ENCODE results near the gene ECSCR.
A peak's percentile ranks its signal among the peaks of the same experiment; 100 is the strongest.
"Not testable (repeated sequence)": the region's sequence is repeated elsewhere in the genome, so short reads cannot be mapped to it uniquely, and the experiment has no call there.

ECSCR gene

DNA sequence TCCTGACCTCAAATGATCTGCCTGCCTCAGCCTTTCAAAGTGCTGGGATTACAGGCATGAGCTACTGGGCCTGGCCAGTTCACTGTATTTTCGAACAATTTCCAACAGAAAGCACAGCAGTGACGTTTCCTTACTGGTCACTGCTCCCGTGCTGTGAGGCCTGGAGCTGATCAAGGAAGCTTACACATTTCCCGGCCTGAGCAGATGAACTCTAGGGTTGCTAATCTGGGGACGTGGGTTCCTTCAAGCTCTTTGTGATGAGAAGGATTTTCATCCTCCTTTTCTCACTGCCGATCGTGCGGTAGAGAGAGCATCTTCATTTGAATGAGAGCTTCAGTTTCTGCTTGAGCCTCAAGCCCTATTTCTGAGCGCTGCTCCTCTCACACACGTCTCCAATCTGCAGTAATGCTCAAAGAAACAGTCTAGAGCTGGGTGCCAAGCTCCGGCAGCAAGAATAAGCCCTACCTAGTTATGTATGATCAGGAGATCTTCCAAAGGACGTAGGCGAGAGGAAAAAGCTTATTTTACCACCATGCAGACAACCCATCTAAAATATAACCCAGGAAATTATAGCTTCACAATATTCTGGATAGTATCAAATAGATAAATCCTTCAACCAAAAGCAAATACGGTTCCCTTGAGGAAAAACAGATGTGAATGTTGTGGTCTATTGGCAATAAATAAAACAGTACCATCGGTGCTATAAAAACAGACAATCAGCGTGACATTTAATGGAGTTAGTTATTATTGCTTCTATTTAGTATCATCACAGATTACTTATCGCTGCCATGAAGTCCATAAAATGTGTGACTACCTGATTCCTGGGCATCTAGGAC is 51.3 kb downstream of the ECSCR start:
- Histone ChIP-seq H3K9me3 (ENCODE audit: severe bottlenecking) (no peaks in the 10 kb centered on the region), H3K36me3 (ENCODE audit: low read depth) (no peaks in the 10 kb centered on the region), H3K4me1 (ENCODE audit: insufficient read depth, poor library complexity, severe bottlenecking) (no peaks in the 10 kb centered on the region), H3K4me3 (ENCODE audit: severe bottlenecking) (no peak overlapping the region), H3K27ac (ENCODE audit: poor library complexity, severe bottlenecking) (no peak overlapping the region), H3K27me3 (ENCODE audit: insufficient read depth, poor library complexity, severe bottlenecking) (no peaks in the 10 kb centered on the region)
- no peak for ATAC-seq (ENCODE audit: low read depth)
- DNase-seq (ENCODE audit: low spot score), result peak; percentile 19
- TF ChIP-seq, protein P1, sequence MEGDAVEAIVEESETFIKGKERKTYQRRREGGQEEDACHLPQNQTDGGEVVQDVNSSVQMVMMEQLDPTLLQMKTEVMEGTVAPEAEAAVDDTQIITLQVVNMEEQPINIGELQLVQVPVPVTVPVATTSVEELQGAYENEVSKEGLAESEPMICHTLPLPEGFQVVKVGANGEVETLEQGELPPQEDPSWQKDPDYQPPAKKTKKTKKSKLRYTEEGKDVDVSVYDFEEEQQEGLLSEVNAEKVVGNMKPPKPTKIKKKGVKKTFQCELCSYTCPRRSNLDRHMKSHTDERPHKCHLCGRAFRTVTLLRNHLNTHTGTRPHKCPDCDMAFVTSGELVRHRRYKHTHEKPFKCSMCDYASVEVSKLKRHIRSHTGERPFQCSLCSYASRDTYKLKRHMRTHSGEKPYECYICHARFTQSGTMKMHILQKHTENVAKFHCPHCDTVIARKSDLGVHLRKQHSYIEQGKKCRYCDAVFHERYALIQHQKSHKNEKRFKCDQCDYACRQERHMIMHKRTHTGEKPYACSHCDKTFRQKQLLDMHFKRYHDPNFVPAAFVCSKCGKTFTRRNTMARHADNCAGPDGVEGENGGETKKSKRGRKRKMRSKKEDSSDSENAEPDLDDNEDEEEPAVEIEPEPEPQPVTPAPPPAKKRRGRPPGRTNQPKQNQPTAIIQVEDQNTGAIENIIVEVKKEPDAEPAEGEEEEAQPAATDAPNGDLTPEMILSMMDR (IDR thresholded peaks at IDR 0.05; ENCODE audit: poor library complexity, severe bottlenecking), result no peak

DNA sequence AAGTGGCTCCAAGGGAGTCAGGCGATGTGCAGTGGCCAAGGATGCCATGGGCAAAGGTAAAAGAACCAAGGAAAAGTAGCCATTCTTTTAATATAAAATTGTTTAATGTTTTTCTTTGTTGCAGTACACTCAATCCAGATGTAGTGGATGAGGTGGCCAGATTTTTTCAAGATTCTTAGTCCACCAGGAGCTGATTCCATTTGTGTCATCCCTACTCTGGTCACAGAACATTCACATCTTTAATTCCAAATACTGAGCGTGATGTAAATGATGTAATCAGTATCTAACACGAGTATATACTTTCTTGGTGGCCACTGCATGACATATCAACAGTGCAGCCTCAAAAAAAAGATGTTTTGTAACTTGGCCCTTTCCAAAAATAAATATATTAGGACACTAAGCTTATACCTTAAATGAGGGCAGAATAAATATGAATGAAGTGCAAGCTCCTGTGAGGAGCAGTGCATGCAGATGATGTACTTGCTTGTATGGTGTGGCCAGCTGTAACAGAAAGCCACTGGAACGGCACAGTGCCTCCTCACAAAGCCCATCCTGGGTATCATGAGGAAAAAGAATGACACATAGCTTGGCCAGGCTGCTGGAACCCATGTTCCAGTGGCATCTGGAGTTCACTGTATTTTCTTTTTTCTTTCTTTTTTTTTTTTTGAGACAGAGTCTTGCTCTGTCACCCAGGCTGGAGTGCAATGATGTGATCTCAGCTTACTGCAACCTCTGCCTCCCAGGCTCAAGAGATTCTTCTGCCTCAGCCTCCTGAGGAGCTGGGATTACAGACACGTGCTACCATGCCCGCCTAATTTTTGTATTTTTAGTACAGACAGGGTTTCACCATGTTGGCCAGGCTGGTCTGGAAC is 52.2 kb downstream of the ECSCR start:
- Histone ChIP-seq H3K27ac (ENCODE audit: poor library complexity, severe bottlenecking) (no peak overlapping the region), H3K36me3 (ENCODE audit: low read depth) (no peaks in the 10 kb centered on the region), H3K27me3 (ENCODE audit: insufficient read depth, poor library complexity, severe bottlenecking) (no peaks in the 10 kb centered on the region), H3K4me3 (ENCODE audit: severe bottlenecking) (no peak overlapping the region), H3K4me1 (ENCODE audit: insufficient read depth, poor library complexity, severe bottlenecking) (no peaks in the 10 kb centered on the region), H3K9me3 (ENCODE audit: severe bottlenecking) (no peaks in the 10 kb centered on the region)
- ATAC-seq (ENCODE audit: low read depth) (no peak), DNase-seq (ENCODE audit: low spot score) (peak; percentile 11)
- TF ChIP-seq, protein P1 (IDR thresholded peaks at IDR 0.05; ENCODE audit: poor library complexity, severe bottlenecking), result no peak

DNA sequence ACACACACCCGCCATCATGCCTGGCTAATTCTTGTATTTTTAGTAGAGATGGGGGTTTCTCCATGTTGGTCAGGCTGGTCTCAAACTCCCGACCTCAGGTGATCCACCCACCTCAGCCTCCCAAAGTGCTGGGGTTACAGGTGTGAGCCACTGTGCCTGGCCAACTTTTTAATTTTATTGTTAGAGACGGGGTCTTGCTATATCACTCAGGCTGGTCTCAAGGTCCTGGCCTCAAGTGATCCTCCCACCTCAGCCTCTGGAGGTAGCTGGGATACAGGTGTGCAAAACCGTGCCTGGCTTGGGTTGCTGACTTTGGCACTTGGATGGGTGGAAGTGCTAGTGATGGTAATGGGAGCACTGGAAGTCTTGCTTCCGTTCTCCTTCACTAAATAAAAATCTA is 53.4 kb downstream of the ECSCR start:
- ATAC-seq (ENCODE audit: low read depth); H3K27me3 ChIP-seq (ENCODE audit: insufficient read depth, poor library complexity, severe bottlenecking): not testable (repeated sequence)

DNA sequence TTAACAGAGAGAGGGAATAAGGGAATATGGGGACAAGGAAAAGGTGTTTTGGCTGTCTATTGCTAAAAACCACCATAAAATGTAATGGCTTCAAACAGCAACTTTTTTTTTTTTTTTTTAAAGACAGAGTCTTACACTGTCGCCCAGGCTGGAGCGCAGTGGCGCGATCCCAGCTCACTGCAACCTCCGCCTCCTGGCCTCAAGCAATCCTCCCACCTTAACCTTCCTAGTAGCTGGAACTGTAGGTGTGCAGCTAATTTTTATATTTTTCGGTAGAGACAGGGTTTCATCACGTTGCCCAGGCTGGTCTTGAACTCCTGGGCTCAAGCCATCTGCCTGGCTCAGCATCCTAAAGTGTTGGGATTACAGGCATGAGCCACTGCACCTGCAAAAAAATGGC is 54.4 kb downstream of the ECSCR start:
- Histone ChIP-seq H3K36me3 (ENCODE audit: low read depth) (no peaks in the 10 kb centered on the region), H3K4me1 (ENCODE audit: insufficient read depth, poor library complexity, severe bottlenecking) (peaks cover 7% of the 10 kb centered on the region), H3K27me3 (ENCODE audit: insufficient read depth, poor library complexity, severe bottlenecking) (no peaks in the 10 kb centered on the region), H3K9me3 (ENCODE audit: severe bottlenecking) (no peaks in the 10 kb centered on the region), H3K4me3 (ENCODE audit: severe bottlenecking) (no peak overlapping the region), H3K27ac (ENCODE audit: poor library complexity, severe bottlenecking) (no peak overlapping the region)
- TF ChIP-seq, protein P1 (IDR thresholded peaks at IDR 0.05; ENCODE audit: poor library complexity, severe bottlenecking), result no peak
- no peak for ATAC-seq (ENCODE audit: low read depth)
- peak; percentile 10 for DNase-seq (ENCODE audit: low spot score)

More for the DNA sequence above, 53.4 kb downstream of the ECSCR start:
- H3K4me1 ChIP-seq (ENCODE audit: insufficient read depth, poor library complexity, severe bottlenecking); H3K9me3 ChIP-seq (ENCODE audit: severe bottlenecking); H3K27ac ChIP-seq (ENCODE audit: poor library complexity, severe bottlenecking); H3K36me3 ChIP-seq (ENCODE audit: low read depth); H3K4me3 ChIP-seq (ENCODE audit: severe bottlenecking): not testable (repeated sequence)
- DNase-seq (ENCODE audit: low spot score), result peak; percentile 27

DNA sequence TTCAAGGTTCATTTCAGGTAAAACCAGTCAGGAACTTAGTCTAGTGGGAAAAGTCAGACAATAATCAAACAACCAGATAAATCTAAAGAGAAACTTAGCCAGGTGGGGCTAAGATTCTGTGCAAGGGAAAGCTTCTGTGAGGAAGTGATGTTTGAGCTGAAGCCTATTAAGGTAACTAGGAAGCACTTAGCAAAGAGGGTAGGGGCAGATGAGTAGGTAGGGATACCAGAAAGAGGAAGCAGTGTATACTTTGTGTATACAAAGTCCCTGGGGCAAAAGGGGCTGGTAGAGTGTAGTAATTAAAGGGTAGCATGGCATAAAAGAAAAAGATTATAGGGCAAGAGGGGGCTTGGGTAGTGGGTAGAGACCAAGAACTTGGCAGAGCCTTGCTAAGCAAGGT is 55.0 kb downstream of the ECSCR start:
- Histone ChIP-seq H3K36me3 (ENCODE audit: low read depth) (no peaks in the 10 kb centered on the region), H3K4me3 (ENCODE audit: severe bottlenecking) (no peak overlapping the region), H3K27ac (ENCODE audit: poor library complexity, severe bottlenecking) (no peak overlapping the region), H3K27me3 (ENCODE audit: insufficient read depth, poor library complexity, severe bottlenecking) (no peaks in the 10 kb centered on the region), H3K4me1 (ENCODE audit: insufficient read depth, poor library complexity, severe bottlenecking) (peaks cover 10% of the 10 kb centered on the region), H3K9me3 (ENCODE audit: severe bottlenecking) (no peaks in the 10 kb centered on the region)
- DNase-seq (ENCODE audit: low spot score) (peak; percentile 9), ATAC-seq (ENCODE audit: low read depth) (no peak)
- TF ChIP-seq, protein P1 (IDR thresholded peaks at IDR 0.05; ENCODE audit: poor library complexity, severe bottlenecking), result no peak
